ENCODE measurements around the gene PYCARD.
"Not testable (repeated sequence)": the region's sequence is repeated elsewhere in the genome, so short reads cannot be mapped to it uniquely, and the experiment has no call there.

The PYCARD gene

DNA sequence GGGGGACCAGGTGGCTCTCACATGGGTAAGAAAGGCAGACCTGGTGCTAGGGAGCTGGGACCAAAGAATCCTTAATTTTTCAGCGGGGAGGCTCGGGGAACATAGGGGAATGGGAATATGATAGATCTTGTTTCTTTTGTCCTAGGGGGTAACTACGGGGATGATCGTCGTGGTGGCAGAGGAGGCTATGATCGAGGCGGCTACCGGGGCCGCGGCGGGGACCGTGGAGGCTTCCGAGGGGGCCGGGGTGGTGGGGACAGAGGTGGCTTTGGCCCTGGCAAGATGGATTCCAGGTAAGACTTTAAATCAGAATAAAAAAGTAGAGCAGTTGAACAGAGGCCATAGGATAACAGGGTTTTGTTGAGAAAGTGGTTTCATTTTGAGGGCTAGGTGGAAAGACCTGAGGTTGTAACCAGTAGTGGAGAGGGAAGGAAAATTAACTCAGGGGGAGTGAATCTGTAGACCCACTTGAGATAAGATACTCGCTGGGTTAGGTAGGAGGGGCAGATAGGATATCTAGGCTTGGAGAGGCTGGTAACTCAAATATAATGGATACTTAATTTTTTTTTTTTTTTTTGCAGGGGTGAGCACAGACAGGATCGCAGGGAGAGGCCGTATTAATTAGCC lies 11.6 kb downstream of the PYCARD start:
- no peak for DNase-seq (ENCODE audit: low read depth)

GRCh38 chr16:31190061-31190460 lies 12.5 kb downstream of the PYCARD start:
- DNase-seq (ENCODE audit: low read depth), result no peak

DNA sequence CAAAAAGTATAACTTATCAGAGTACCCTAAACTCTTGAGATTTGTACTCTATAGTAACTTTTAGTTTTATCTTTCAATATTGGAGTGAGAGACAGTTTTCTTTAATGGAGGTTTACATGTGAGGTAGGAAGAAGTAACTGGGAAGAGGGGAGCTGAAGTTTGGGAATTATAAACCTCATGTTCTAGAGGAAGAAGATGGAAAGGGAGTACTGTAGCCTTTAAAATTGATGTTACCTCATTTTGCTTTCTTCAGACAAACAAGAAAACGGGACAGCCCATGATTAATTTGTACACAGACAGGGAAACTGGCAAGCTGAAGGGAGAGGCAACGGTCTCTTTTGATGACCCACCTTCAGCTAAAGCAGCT lies 13.2 kb downstream of the PYCARD start:
- no peak for DNase-seq (ENCODE audit: low read depth)

DNA sequence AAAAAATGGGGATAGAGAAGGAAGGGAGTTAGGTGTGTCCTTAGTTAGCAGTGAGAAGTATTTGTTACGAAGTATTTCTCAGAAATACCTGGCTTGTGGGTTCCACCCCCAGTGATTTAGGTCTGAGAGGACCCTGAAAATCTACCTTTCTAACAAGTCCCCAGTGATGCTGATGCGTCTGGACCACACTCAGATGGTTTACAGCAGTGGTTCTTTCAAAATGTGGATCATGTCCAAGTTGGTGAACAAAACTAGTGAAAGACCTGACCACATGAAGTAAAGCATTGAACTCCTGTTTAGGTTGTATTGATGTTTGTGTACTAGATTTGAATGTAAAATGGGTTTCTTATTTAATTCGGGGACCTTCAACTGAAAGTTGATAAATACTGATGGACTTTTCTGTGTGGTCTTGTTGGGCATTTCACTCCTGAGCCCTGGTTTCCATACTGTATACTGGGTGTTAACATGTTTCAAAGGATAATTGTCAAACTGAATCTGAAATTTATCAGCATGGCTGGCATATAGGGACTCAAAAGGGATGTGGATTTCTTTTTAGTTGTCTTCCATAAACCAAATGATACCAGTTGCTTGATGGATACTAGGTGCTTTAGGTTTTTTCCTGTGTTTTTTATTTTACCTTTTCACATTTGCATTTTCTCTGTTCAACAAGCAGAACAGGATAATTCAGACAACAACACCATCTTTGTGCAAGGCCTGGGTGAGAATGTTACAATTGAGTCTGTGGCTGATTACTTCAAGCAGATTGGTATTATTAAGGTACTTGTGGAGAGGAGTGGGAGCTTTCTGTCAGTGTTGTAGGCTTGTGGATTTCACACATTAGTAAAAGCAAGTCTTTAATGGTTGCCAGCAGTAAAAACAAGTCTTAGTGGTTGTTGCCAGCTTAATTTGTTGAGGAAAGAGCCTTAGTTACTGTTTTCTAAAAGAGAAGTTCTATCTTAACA lies 13.8 kb downstream of the PYCARD start:
- no peak for DNase-seq (ENCODE audit: low read depth)

- no peak for DNase-seq (ENCODE audit: low read depth)
Measured at GRCh38 chr16:31187808-31188189, 14.8 kb downstream of the PYCARD start.

DNA sequence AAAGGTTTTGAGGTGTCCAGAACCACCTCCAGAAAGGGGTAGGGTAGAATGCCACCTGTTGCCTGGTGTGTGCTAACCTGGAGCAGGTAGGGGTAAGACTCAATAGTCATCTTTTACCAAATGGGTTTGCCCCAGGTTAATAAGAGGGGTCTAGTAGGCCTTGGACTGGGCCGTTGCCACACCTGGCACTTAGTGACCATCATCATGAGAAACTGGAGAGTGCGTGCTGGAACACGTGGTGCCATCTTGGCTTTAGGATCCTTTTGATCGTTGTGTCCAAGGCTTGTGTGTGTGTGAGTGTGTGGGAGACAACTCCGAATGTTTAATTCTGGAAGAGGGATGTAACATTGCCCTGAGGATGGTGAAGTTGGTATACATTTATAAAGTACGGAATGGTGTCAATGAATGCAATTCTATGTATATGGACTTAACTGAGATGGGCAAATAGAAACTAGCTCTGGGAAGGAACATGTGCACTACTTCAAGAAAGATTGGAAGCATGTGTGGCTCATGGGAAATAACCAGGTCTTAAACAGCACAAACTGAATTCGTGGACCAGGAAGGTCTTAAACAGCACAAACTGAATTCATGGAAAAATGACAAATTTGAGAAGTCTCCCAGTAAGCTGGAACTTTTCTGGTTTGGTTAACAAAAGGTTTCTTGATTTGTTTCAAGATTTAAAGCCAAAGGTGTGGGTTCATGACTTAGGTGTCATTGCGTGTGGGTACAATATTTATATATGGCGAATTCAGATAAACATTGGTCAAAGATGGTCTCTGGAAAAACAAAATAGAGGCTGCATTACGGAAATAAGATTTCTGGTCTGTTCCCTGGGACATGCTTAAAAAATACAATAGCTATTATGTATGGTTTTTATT lies 15.4 kb downstream of the PYCARD start:
- no peak for DNase-seq (ENCODE audit: low read depth)

- no peak for DNase-seq (ENCODE audit: low read depth)
Measured at GRCh38 chr16:31186176-31186575, 16.4 kb downstream of the PYCARD start.

DNA sequence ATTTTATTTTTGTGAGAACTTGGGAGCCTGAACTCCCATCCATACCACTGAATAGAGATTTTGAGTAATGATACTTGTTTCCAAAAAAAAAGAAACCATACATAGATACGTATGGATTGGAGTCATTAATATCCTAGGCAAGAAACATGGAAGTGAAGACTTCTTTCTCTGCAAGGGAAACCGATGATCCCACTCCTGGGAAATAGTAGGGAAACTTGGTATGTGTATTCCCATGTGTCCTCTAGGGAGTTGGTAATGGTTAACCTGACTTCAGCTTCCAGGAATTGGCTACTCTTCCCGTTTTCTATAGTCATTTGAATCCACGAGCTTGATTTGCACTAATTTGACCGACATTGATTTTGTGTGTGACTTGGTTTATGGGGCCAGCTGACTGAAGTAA lies 17.2 kb downstream of the PYCARD start:
- no peak for DNase-seq (ENCODE audit: low read depth)

- no peak for DNase-seq (ENCODE audit: low read depth)
Measured at GRCh38 chr16:31184888-31185287, 17.7 kb downstream of the PYCARD start.

DNA sequence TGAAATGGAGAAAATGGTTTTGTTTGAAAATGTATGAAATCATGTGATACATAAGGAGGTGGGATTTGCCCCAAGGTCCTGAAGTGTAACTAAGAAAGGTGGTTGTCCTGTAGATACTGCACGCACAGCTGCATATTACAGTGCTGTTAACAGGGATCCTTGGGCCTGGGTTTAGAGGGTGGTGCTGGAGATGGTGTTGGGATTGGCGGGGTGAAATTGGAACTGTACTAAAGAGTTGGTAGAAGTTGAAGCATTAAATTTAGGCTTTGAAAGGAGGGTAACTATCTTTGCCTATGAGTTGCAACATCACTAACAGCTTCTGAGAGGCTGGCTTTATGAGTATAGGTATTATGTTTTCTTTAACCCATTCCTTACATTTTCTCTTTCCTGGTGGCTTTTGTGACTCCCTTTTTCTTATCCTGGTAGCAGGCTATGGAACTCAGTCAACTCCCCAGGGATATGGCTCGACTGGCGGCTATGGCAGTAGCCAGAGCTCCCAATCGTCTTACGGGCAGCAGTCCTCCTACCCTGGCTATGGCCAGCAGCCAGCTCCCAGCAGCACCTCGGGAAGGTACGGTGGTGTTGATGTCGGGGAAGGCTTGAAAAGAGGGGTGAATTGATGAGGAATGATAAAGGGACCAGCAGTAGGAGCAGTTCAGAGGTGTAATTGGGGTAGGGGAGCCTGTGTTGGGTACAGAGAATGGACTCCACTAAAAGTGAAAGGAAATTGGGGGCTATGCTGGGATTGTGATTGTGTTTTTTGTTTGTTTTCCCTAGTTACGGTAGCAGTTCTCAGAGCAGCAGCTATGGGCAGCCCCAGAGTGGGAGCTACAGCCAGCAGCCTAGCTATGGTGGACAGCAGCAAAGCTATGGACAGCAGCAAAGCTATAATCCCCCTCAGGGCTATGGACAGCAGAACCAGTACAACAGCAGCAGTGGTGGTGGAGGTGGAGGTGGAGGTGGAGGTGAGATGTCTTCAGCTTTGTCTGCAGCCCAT lies 18.8 kb downstream of the PYCARD start:
- no peak for DNase-seq (ENCODE audit: low read depth)

GRCh38 chr16:31182391-31182790 lies 20.2 kb downstream of the PYCARD start:
- DNase-seq (ENCODE audit: low read depth), result no peak

GRCh38 chr16:31181102-31181830 lies 21.3 kb downstream of the PYCARD start:
- no peak for DNase-seq (ENCODE audit: low read depth)

DNA sequence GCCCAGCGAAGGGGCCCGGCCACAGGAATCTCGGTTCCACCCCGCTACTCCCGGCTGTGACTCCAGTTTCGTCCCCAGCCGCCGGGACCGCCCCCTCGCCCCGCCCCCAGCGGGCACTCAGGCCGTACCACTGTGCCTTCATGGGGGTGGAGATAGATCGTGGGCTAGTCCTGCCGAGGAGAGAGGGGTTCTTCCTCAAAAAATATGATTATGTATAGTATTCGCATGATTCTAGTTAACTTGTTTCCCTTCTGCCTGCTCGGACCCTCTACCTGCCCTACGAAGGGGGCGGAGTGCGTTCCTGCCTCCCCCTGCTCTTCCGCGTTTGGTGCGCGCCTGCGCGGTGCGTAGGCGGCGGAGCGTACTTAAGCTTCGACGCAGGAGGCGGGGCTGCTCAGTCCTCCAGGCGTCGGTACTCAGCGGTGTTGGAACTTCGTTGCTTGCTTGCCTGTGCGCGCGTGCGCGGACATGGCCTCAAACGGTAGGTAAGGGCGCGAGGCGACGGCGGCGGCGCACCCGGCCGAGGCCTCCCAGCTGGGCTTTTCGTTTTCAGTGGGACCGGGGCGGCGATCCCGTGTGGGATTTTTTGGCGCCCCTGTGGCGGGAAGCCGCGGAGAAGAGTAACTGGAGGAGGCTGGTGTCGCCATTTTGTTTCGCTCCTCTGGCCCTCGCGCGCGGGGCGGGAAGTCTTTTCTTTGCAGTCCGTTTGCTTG lies 22.7 kb downstream of the PYCARD start, which contains the start of gene FUS:
Gene FUS, plus strand, starts transcription at position 393 of the 713 bp plus-strand sequence. Its CDS starts 76 bp downstream, at position 469.
- peak; percentile 88 for DNase-seq (ENCODE audit: low read depth)

DNA sequence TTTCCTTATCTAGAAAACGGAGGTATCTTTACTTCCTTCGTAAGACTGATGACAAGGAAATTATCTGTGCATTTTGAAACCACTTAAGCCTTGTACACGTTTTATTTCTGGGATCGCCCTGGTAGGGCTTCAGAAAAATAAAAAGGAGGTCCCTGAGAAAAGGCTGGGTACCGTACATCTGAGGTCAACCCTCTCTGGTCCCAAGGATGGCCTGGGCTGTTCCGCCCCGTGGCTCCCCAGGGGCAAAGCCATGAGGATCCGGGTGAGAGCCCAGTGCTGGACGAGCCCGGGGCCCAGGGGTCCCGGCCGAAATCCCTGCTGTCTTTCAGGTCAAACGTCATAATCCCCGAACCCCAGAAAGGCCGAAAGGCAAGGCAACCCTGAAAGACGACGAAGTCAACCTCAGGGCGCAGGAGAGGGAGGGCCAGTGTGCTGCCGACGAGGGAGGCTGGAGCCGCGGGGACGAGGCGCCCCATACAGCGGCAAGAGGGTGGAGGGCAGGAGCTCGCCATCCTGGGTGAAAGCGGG lies 23.3 kb downstream of the PYCARD start:
- DNase-seq (ENCODE audit: low read depth), result no peak

DNA sequence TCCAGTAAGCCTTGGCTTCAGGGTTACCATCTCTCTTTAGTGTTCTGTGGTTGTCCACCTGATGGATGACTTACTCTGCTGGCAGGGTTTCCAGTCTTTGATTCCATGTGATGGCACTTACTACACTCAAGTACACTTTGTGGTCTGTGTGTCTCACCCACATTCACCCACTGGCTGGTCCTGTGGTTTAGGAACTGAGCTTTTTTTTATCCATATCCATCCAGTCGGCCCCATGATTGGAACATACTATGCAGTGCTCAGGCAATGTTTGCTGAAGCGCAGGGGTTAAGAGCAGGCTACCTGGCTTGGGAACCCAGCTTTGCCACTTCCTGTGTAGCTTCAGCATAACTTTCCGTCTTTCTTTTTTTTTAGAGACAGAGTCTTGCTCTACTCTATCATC lies 25.4 kb downstream of the PYCARD start:
- peak; percentile 30 for DNase-seq (ENCODE audit: low read depth)

GRCh38 chr16:31170048-31170447 lies 32.5 kb downstream of the PYCARD start:
- not testable (repeated sequence) for DNase-seq (ENCODE audit: low read depth)

DNA sequence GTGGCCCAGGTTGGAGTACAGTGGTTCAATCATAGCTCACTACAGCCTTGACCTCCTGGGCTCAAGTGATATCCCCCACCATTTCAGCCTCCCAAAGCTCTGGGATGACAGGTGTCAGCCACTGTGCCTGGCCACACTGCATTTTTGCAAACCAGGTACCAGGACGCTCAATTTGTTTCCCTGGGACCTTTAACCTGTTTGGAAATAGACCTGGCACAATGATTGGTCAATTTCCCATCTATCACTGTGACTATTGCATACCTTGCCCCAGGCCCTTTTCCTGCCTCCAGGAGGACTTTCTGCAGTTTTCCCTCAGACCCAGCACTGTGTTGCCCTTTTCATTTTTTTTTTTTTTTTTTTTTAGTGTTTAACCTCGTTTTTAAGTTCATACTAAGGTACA lies 33.7 kb downstream of the PYCARD start:
- DNase-seq (ENCODE audit: low read depth), result no peak

DNA sequence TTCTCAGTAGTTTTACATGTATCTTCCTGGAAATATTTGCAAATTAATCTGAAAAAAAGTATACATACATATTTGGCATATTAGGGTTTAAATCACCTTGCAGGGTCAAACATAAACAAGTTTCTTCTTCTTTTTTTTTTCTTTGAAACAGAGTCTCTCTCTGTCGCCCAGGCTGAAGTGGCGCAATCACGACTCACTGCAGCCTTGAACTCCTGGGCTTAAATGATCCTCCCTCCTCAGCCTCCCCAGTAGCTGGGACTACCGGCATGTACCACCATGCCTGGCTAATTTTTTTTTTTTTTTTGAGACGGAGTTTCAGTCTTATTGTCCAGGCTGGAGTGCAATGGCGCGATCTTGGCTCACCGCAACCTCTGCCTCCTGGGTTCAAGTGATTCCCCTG lies 35.2 kb downstream of the PYCARD start:
- DNase-seq (ENCODE audit: low read depth), result no peak

- DNase-seq (ENCODE audit: low read depth), result no peak
Measured at GRCh38 chr16:31157136-31157535, 45.4 kb downstream of the PYCARD start.

All from T follicular helper cell (primary cell).